Measurements from ENCODE around the gene HIGD1A. TPM values are rescaled to one million over a fixed set of nuclear protein-coding genes. Genes with fewer than 3 reads are reported as not detected.

Gene HIGD1A
- polyA plus RNA-seq, 4 donors = 172 to 196 (median 190) TPM

DNA sequence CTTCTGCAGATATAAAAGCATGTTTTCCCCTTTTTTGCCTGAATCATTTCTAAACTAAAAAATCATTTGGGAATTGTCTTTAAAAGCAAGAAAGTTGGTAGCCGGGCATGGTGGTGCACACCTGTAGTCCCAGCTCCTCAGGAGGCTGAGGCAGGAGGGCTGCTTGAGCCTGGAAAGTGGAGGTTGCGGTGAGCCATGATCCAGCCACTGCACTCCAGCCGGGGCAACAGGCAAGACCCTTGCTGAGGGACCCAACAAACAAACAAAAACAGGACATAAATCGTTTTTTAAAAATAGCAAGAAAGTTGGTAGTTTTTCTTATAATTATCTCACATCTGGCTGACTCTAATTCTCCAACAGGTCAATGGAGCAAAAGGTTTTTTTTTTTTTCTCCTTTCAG, 2.5 kb downstream of the HIGD1A start:
- no peak for DNase-seq (ENCODE audit: low read depth in 4 of 4, low spot score in 3 of 4)

DNA sequence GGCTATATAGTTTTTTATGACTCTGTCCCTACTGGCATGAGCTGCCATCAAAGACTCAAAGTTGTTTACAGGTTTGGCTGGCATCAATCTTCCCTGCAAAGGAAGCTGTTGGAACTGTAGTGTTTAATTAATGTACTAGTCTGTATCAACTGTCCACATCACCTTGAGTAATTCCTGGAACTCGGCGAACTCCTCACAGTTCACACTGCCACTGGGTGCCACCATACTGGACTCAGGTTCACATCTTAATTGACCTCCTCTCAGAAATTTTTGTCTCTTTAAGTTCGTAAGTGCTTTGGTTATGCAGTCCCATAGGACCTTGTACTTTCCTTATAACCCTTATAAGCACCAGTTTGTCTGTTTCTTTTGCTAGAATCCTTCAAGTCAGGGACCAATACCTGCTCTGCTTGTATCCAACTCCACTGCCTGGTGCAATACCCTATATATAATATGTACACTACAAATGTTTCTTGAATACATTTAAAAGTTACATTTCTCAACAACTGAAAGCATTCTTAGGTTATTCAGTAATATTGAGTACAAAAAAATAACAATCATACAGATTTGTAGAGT, 3.2 kb downstream of the HIGD1A start:
- DNase-seq (ENCODE audit: low read depth in 4 of 4, low spot score in 3 of 4) = no peak

DNA sequence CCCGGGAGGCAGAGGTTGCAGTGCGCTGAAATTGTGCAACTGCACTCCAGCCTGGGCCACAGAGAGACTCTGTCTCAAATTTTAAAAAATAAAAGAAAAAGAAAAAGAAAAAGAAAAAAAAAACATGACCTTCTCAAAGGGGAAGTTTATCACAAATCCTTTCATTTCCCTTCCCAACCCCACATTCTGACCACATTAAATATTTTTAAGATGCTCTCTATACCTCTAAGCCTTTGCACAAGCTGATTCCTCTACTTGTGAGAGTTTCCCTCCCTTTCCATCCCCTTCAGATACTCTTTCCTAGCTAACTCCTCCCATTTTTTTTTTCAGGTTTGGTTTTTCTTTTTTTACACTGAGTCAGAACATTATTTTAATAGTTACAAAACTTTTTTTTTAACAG, 4.0 kb downstream of the HIGD1A start:
- no peak for DNase-seq (ENCODE audit: low read depth in 4 of 4, low spot score in 3 of 4)

DNA sequence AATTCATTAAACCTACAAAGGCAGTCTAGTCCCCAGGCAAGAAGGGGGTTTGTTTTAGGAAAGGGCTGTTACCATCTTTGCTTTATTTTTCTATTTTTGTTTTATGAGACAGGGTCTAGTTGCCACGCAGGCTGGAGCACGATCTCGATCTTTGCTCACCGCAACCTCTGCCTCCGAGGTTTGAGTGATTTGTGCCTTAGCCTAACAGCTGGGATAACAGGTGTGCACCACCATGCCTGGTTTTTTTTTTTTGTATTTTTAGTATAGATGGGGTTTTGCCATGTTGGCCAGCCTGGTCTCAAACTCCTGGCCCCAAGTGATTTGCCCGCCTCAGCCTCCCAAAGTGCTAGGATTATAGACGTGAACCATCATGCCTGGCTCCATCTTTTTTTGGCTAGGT, 4.9 kb downstream of the HIGD1A start:
- DNase-seq (ENCODE audit: low read depth in 4 of 4, low spot score in 3 of 4) = no peak

DNA sequence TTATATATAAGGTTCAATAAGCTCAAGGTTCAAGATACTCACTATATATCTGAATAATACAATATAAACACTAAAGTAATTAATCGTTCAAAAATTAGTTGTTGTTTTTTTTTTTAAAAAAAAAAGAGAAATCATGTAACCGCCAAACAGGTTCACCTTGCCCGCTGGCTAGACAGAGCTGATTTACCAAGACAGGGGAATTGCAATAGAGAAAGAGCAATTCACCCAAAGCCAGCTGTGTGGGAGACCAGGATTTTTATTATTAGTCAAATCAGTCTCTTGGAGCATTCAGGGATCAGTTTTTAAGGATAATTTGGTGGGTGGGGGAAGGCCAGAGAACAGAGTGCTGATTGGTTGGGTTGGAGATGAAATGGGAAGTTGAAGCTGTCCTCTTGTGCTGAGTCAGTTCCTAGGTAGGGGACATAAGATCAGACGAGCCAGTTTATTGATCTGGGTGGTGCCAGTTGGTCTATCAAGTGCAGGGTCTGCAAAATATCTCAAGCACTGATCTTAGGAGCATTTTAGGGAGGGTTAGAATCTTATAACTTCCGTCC, 7.9 kb downstream of the HIGD1A start:
- no peak for DNase-seq (ENCODE audit: low read depth in 4 of 4, low spot score in 3 of 4)

DNA sequence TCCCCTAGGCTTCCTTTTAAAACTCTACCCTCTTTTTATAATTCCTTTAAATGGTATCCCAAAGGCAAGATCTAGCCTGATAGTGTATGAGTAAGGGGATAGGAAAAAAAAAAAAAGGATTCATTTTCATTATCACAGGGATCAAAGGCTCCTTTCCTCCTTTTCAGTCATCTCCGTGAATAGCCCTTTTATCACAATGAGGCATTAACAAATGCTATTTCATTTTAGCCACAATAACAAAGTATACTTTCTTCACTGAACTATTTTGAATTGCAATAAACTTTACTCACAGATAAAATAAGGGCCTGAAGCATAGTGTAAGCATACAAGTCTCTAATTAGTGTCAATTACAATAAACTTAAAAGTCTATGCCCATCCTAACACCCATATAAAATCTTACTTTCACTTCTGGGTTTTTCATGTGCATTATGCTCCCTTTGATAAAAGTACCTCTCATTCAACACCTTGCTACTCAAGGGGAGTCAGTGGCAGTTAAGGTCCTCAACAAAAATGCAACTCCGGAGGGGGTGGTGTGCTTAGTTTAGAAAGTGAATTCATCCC, 8.6 kb downstream of the HIGD1A start:
- no peak for DNase-seq (ENCODE audit: low read depth in 4 of 4, low spot score in 3 of 4)

DNA sequence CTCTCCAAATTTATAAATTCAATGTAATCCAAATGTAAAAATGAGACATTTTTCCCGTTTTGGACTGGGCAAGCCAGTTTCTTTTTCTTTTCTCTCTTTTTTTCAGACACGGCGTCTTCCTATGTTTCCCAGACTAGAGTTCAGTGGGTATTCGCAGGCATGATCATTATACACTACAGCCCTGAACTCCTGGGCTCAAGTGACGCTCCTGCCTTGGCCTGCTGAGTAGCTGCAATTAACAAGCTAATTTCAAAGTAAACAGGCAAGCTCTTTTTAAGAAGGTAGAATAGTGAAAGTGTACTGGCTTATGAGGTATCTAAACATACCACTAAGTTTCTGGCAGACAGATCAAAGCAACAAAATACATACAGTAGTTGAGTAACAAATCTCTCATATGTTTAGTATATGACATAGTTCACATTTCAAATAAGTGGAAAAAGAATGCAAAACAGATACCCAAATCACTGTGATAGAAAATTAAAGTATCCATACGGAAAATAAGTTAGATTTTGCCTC, 13.5 kb downstream of the HIGD1A start:
- DNase-seq (ENCODE audit: low read depth in 4 of 4, low spot score in 3 of 4) = no peak

DNA sequence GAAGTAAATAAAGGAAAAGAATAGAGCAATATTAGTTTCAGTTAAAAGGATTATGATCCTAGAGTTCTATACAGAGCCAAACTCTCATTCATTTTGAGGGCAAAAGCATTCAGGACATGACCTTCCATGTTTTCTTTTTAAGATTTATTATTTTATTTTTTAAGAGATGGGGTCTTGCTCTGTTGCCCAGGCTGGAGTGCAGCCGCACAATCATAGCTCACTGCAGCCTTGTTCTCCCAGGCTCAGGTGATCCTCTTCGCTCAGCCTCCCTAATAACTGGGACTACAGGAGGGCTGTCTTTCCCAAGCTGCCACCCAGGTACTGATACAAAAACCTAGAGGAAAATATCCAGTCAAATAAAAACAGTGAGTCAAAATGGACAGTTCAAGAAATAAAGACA, 17.7 kb downstream of the HIGD1A start:
- no peak for DNase-seq (ENCODE audit: low read depth in 4 of 4, low spot score in 3 of 4)

DNA sequence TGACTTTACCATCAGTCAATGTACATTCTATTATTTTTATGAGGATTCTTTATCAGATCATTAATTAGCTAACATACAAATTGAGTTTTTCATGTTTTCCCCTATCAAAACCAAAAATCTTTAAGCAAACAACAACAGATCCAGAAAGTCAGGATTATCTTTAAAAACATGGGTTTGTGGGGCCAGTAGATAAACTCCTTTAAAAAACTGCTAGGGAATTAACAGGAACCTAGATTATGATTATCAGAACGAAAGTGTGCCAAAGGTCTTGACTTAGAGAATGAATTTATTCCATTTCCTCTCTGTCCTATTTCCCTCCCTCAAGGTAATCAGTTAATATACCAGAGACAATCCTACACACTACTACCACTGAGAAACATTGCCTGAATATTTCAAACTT, 18.1 kb downstream of the HIGD1A start:
- DNase-seq (ENCODE audit: low read depth in 4 of 4, low spot score in 3 of 4) = no peak

DNA sequence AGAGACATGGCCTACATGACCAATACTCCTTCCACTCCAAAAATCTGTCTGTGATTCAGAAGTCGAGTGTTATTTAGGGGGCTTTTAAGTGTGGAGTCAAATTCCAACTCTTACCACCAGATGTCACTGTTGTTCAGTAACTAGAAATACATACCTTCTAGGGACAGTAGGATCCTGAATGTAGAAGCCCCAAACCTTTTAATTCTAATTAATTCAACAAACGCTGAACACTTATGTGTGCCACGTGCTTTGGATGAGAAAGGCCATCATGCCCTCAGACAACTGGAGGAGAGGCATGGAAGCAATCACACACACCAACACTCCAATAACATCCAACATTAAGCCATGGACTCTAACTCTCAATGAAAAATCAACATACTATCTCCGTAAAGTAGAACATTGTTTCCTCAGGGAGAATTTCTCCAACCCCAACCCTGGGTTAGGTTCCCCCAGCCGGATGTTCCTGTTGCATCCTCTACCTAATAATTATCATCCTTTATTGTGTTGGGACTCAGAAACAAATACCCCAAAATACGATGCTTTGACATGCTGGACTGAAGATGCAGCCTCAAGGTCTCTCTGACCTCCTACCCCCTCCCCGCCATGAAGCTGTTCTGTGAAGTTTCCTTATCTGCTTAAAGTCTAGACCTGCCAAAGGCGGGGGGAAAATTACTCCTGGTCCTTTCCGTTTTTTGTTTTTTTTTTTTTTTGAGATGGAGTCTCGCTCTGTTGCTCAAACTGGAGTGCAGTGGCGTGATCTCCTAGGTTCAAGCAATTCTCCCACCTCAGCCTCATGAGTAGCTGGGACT, 23.2 kb downstream of the HIGD1A start:
- peak; percentile 56 to 76 (median 68) for DNase-seq (ENCODE audit: low read depth in 4 of 4, low spot score in 3 of 4)

DNA sequence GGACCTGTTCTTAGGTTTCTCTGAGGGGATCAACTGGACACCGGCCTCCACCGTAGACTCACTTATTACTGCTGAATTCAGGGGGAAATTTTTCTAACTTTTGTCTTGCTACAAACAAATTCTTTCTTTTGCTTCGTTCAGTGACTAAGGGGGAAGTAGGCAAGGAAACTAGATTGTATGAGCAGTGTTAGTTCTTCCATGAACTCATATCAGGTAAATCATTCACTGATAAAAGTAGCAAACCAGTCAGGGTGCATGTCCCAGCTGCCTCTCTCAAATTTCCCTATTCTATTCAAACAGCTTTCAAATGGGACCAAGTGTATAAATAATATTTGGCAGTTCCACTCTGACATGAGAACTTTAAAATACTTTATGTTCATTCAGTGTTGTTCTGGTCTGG, 23.9 kb downstream of the HIGD1A start:
- DNase-seq (ENCODE audit: low read depth in 4 of 4, low spot score in 3 of 4) = no peak

DNA sequence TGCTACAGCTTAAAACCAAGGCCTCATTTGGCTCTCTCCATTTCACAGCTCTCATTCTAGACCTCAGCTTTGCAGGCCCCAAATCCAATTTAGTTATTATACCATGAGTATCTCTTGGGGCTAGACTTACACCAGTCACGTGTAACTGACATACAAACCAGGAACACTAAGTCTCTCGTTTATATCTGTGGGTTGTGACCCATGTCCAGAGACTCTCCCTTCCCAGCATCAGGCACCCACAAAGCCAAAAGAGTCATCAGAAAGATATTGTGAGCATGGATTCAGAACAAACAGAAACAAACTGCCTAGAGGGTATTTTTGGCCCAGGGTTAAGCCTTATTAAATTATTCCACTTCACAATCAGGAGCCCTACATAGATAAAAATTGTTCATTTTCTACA, 25.6 kb downstream of the HIGD1A start:
- DNase-seq (ENCODE audit: low read depth in 4 of 4, low spot score in 3 of 4) = no peak

DNA sequence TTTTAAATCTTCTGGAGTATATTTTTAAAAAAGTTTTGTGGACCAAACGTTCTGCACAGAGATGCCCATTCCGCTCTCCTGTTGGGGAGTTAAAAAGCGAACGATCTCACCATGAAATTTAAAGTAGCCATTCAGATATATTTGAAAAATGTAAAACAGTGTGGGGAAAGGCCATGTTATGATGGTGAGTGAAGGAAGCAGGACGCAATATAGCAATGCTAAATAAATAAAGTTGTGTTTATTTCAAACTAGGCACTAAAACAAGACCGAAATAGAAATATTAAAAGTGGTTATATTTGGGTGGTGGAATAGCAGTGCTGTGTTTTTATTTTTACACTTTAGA, 30.9 kb downstream of the HIGD1A start:
- DNase-seq (ENCODE audit: low read depth in 4 of 4, low spot score in 3 of 4) = no peak

DNA sequence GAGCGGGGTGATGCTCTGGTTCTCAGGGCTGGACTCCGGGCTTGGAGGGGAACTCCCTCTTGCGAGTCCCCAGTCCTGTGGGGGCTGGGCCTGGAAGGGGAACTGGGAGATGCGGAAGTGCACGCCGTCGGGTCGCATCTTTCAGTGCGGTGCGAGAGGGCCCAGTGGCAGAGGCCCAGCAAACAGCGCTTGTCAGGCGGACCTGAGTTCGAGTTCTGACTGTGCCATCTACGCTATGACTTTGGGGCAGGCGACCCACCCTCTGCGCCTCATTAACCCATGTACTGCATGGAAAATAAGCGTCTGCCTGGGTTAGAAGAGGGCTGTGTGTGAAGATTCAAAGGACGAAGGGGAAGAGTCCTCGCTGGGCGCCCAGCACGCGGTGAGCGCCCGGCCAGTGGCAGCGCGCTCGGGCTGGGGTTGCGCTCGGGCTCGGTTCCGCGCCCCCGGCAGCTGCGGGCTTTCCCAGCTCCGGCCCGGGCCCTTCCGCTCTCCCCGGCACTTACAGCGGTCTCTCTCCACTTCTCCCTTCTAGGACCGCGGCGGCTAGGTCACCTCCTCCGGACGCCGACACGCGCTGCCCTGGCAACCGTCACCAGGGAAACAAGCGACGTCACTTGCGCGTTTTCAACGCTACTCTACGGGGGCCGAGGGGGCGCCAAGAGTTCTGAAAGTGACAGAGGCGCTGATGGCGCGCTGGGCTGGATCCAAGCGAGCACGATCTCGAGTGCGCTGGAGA, 31.5 kb downstream of the HIGD1A start, which contains the start of gene CCDC13:
CCDC13 (minus strand) TSS at position 584 of the 739 bp plus-strand sequence. CDS start 14,908 bp downstream, outside the sequence.
- peak; percentile 91 to 94 (median 93) for DNase-seq (ENCODE audit: low read depth in 4 of 4, low spot score in 3 of 4)

DNA sequence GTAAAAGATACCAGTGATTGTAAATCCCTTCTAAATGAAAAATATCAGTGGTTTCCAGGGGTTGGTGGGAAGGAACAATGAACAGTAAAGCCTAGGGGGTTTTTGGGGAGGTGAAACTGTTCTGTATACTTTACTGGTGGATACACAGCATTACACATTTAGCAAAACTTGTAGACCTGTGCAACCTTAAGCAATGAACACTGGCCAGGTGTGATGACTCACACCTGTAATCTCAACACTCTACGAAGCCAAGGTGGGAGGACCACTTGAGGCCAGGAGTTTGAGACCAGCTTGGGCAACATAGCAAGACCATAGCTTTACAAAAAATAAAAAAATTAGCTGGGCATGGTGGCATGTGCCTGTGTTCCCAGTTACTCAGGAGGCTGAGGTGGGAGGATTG, 33.0 kb downstream of the HIGD1A start:
- DNase-seq (ENCODE audit: low read depth in 4 of 4, low spot score in 3 of 4) = no peak

DNA sequence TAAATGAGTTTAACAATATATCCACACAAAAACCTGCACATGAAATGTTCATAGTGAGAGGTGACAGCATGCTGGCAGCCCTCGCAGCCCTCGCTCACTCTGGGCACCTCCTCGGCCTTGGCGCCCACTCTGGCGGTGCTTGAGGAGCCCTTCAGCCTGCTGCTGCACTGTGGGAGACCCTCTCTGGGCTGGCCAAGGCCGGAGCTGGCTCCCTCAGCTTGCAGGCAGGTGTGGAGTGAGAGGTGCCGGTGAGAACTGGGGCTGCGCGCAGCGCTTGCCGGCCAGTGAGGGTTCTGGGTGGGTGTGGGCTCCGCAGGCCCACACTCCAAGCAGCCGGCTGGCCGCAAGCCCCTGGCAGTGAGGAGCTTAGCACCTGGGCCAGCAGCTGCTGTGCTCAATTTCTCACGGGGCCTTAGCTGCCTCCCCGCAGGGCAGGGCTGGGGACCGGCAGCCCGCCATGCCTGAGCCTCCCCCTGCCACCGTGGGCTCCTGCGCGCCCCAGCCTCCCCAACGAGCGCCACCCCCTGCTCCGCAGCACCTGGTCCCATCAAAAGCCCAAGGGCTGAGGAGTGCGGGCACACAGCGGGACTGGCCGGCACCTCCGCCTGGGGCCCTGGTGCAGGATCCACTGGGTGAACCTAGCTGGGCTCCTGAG, 34.7 kb downstream of the HIGD1A start:
- no peak for DNase-seq (ENCODE audit: low read depth in 4 of 4, low spot score in 3 of 4)

DNA sequence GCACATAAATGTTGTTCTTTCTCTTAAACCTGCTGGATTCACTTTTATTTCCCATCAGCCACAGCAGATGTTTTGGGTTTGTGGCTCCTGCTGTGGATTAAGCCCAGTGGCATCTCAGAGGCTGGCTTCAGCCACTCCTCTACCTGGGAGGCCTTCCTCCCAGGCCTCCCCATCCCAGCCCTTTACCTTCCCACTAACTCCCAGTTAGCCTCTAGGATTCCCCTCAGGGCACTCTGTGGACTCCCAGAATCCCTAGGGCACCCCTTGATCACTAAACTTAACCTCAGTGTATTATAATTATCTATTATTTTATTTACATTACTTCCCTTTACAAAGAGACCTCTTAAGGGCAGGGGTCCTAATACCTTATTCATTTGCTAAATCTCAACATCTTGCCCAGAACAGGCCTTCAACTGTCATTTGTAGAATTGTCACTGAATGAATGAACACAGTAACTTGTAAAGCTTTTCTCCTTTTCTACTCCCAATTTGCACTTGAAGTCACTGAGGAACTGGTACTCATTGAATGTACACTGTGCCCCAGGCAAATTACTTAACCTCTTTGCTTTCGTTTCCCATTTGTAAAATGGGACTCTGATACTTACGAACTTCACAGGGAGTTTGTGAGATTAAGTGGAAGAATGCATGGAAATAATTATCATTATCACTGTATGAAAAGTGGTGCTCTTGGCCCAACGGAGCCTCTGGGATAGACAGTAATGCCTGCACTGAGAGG, 39.6 kb downstream of the HIGD1A start:
- no peak for DNase-seq (ENCODE audit: low read depth in 4 of 4, low spot score in 3 of 4)

DNA sequence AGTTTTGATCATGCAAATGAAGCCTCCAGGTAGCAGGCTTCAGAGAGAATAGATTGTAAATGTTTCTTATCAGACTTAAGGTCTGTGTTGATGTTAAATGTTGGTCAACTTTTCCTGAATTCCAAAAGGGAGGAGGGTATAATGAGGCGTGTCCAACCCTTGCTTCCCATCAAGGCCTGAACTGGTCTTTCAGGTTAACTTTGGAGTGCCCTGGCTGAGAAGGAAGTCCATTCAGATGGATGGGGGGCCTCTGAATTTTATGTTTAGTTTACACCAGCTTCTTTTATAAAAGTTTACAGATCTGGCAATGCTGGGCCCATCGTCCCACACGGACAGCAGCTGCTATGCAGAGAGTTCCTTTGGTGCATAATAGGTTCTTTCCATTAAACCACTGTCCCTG, 40.2 kb downstream of the HIGD1A start:
- no peak for DNase-seq (ENCODE audit: low read depth in 4 of 4, low spot score in 3 of 4)

DNA sequence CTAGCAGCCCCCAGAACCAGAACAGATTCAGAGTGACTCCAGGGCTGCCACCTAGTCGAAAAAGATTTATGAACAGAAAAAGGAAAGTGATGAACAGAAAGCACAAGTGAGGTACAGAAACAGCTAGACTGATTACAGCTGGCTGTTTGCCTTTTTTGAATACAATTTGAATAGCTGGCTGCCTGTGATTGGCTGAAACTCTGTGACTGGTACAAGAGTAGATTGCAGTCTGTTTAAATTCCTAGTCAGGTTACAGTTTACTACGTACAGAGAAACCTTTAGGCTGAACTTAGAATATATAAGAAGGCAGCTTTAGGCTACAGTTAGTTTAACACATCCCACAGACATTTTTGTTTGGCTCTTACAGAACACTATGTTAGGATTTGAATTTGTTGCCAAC, 41.3 kb downstream of the HIGD1A start:
- DNase-seq (ENCODE audit: low read depth in 4 of 4, low spot score in 3 of 4) = no peak

Measured in right renal pelvis (tissue), 4 donors.